Measurements from ENCODE around the gene SPRED2.

SPRED2 gene

GRCh38 chr2:65435625-65436168 lies 3.3 kb upstream of the SPRED2 start:
- TF ChIP-seq, protein P1, sequence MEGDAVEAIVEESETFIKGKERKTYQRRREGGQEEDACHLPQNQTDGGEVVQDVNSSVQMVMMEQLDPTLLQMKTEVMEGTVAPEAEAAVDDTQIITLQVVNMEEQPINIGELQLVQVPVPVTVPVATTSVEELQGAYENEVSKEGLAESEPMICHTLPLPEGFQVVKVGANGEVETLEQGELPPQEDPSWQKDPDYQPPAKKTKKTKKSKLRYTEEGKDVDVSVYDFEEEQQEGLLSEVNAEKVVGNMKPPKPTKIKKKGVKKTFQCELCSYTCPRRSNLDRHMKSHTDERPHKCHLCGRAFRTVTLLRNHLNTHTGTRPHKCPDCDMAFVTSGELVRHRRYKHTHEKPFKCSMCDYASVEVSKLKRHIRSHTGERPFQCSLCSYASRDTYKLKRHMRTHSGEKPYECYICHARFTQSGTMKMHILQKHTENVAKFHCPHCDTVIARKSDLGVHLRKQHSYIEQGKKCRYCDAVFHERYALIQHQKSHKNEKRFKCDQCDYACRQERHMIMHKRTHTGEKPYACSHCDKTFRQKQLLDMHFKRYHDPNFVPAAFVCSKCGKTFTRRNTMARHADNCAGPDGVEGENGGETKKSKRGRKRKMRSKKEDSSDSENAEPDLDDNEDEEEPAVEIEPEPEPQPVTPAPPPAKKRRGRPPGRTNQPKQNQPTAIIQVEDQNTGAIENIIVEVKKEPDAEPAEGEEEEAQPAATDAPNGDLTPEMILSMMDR (IDR thresholded peaks at IDR 0.05; ENCODE audit: low read depth, low read length, missing control alignments) = no peak
- peak overlapping the region; percentile 64 for H3K4me3 ChIP-seq (ENCODE audit: low read depth, low read length)
- DNase-seq (ENCODE audit: low read depth) = no peak

- TF ChIP-seq, protein P1 (IDR thresholded peaks at IDR 0.05; ENCODE audit: low read depth, low read length, missing control alignments) = no peak
- DNase-seq (ENCODE audit: low read depth) = no peak
- H3K4me3 ChIP-seq (ENCODE audit: low read depth, low read length) = no peak overlapping the region
Measured at GRCh38 chr2:65434592-65435241, 2.3 kb upstream of the SPRED2 start.

GRCh38 chr2:65431421-65432226 lies 775 bp downstream of the SPRED2 start:
- DNase-seq (ENCODE audit: low read depth) = no peak
- TF ChIP-seq, protein P1 (IDR thresholded peaks at IDR 0.05; ENCODE audit: low read depth, low read length, missing control alignments) = no peak
- H3K4me3 ChIP-seq (ENCODE audit: low read depth, low read length) = peak overlapping the region; percentile 84

DNA sequence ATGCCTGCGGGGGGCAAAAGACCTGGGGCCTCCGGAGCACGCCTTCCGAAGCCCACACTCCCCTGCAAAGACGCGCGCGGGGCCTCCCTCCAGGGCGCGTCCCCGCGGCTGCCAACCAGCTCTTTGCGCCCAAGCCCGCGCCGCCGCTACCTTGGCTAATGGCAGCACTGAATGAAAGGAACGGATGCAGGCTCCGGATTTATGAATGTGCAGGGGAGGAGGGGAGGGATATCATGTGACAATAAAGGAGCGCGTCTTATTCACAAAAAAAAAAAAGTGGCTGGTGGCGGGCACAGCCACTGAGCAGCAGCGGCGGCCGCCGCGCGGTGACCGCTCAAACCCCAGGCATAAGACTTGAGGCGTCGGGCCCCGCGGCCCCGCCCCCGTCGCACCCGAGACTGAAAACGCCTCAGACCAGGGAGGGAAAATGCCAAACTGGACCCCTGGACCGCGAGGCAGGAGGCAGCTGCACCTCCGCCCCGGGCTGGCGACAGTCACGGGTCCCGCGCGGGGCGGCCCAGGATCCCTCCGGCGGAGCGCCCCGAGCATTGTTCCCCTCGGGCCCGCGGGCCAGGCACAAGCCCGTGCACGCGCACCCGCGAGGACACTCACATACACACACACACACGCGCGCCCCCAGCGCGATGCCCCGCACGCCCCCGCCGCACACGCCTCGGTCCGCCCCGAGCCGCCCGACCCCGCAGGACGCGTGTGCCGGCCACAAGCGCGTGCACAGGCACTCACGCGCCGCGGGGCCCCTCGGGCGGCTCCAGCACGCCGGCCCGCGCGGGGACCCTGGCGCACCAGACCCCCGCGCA lies 1.6 kb downstream of the SPRED2 start:
- DNase-seq (ENCODE audit: low read depth) = no peak
- TF ChIP-seq, protein P1 (IDR thresholded peaks at IDR 0.05; ENCODE audit: low read depth, low read length, missing control alignments) = no peak
- peak overlapping the region; percentile 84 for H3K4me3 ChIP-seq (ENCODE audit: low read depth, low read length)

- DNase-seq (ENCODE audit: low read depth) = no peak
- TF ChIP-seq, protein P1 (IDR thresholded peaks at IDR 0.05; ENCODE audit: low read depth, low read length, missing control alignments) = no peak
- H3K4me3 ChIP-seq (ENCODE audit: low read depth, low read length) = peak overlapping the region; percentile 84
Measured at GRCh38 chr2:65429786-65430602, 2.4 kb downstream of the SPRED2 start.

DNA sequence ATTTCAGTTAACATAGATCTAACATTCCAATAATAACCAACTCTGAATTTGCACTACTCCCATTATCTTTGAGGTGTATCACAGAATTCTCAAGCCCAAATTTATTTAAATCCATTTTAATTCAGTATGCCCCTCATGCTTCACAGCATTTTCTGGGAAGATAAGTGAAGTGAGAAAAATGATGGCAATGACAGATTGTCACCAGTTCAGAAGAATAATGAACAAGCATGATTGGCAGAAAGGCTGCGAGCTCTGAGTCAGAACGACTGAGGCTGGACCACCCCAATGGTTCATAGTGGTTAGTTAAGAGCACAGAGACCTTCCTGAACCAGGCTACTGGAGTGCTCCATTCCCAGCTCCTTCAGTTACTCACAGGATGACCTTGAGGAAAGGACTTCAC lies 4.9 kb downstream of the SPRED2 start:
- H3K4me3 ChIP-seq (ENCODE audit: low read depth, low read length) = no peak overlapping the region
- TF ChIP-seq, protein P1 (IDR thresholded peaks at IDR 0.05; ENCODE audit: low read depth, low read length, missing control alignments) = no peak
- DNase-seq (ENCODE audit: low read depth) = no peak
